Measurements from ENCODE around the gene FRMD3. TPM values are rescaled to one million over a fixed set of nuclear protein-coding genes. Genes with fewer than 3 reads are reported as not detected.

The FRMD3 gene
- total RNA-seq, 1 experiment from 2014 or later, result 1.9 TPM

GRCh38 chr9:83419961-83420360 lies 118.2 kb downstream of the FRMD3 start:
- ChIA-PET POLR2A (ENCODE audit: unreplicated experiment) (no interaction called here), CTCF (no interaction called here)
- Histone ChIP-seq H3K27me3 (ENCODE audit: insufficient read depth, low read depth) (no peaks in the 10 kb centered on the region), H2AFZ (no peak overlapping the region), H3K27ac (no peak overlapping the region), H3K9me3 (ENCODE audit: insufficient read depth, low read depth) (no peaks in the 10 kb centered on the region), H3F3A (ENCODE audit: insufficient read depth, low read depth) (no peaks in the 10 kb centered on the region), H3K36me3 (ENCODE audit: low read depth) (no peaks in the 10 kb centered on the region), H3K9me2 (ENCODE audit: insufficient read depth) (no peaks in the 10 kb centered on the region), H3K4me2 (no peak overlapping the region), H3K4me3 (no peak overlapping the region), H3K4me1 (replicated peaks; ENCODE audit: insufficient read depth) (no peaks in the 10 kb centered on the region; the same call in 1 of the 2 replicates), H4K20me1 (ENCODE audit: insufficient read depth) (no peaks in the 10 kb centered on the region), H3K79me2 (ENCODE audit: low read depth) (no peaks in the 10 kb centered on the region)
- BruUV-seq (replicated peaks), result no TSS peak
- peak in 1 of 2 experiments; percentile 17 for DNase-seq
- intact Hi-C loops (cut with micrococcal nuclease; ENCODE audit: unreplicated experiment), result no loop called here
- TF ChIP-seq EZH2 (IDR thresholded peaks at IDR 0.05; ENCODE audit: low read depth) (no peak), CTCF (conservative IDR thresholded peaks at IDR 0.05) (no peak)

GRCh38 chr9:83418283-83418682 lies 119.9 kb downstream of the FRMD3 start:
- no peaks in the 10 kb centered on the region for H3K79me2 ChIP-seq (ENCODE audit: low read depth)
- TF ChIP-seq CTCF (conservative IDR thresholded peaks at IDR 0.05), result no peak
- TF ChIP-seq EZH2 (IDR thresholded peaks at IDR 0.05; ENCODE audit: low read depth), result no peak
- no peak overlapping the region for H3K27ac ChIP-seq
- POLR2A ChIA-PET (ENCODE audit: unreplicated experiment), result no interaction called here
- no peaks in the 10 kb centered on the region for H3F3A ChIP-seq (ENCODE audit: insufficient read depth, low read depth)
- H3K9me2 ChIP-seq (ENCODE audit: insufficient read depth), result no peaks in the 10 kb centered on the region
- H3K9me3 ChIP-seq (ENCODE audit: insufficient read depth, low read depth), result no peaks in the 10 kb centered on the region
- no peaks in the 10 kb centered on the region for H3K27me3 ChIP-seq (ENCODE audit: insufficient read depth, low read depth)
- no TSS peak for BruUV-seq (replicated peaks)
- no peaks in the 10 kb centered on the region for H3K4me1 ChIP-seq (replicated peaks; ENCODE audit: insufficient read depth)
- intact Hi-C loops (cut with micrococcal nuclease; ENCODE audit: unreplicated experiment), result no loop called here
- H3K4me3 ChIP-seq, result no peak overlapping the region
- no peak for DNase-seq
- CTCF ChIA-PET, result no interaction called here
- no peaks in the 10 kb centered on the region for H3K36me3 ChIP-seq (ENCODE audit: low read depth)
- no peak overlapping the region for H2AFZ ChIP-seq
- H3K4me2 ChIP-seq, result no peak overlapping the region
- no peaks in the 10 kb centered on the region for H4K20me1 ChIP-seq (ENCODE audit: insufficient read depth)

- Histone ChIP-seq H3K79me2 (ENCODE audit: low read depth) (no peaks in the 10 kb centered on the region), H3K9me2 (ENCODE audit: insufficient read depth) (no peaks in the 10 kb centered on the region), H3K27me3 (ENCODE audit: insufficient read depth, low read depth) (no peaks in the 10 kb centered on the region), H3K27ac (no peak overlapping the region), H2AFZ (no peak overlapping the region), H3K4me1 (replicated peaks; ENCODE audit: insufficient read depth) (no peaks in the 10 kb centered on the region), H3K36me3 (ENCODE audit: low read depth) (no peaks in the 10 kb centered on the region), H3F3A (ENCODE audit: insufficient read depth, low read depth) (no peaks in the 10 kb centered on the region), H3K4me2 (no peak overlapping the region), H3K9me3 (ENCODE audit: insufficient read depth, low read depth) (no peaks in the 10 kb centered on the region), H4K20me1 (ENCODE audit: insufficient read depth) (no peaks in the 10 kb centered on the region), H3K4me3 (no peak overlapping the region)
- ChIA-PET POLR2A (ENCODE audit: unreplicated experiment) (no interaction called here), CTCF (no interaction called here)
- DNase-seq, result no peak
- TF ChIP-seq EZH2 (IDR thresholded peaks at IDR 0.05; ENCODE audit: low read depth) (no peak), CTCF (conservative IDR thresholded peaks at IDR 0.05) (no peak)
- intact Hi-C loops (cut with micrococcal nuclease; ENCODE audit: unreplicated experiment), result no loop called here
- BruUV-seq (replicated peaks), result no TSS peak
Observed at GRCh38 chr9:83413367-83413766, 124.8 kb downstream of the FRMD3 start.
